OCI-M2 (cell line): ENCODE data around the gene SYS1.

ENCODE experiments used
- DNase-seq: peaks from one replicate; lab custom pipeline; 2025; ENCODE audit not compliant: unreplicated experiment; lab: John Stamatoyannopoulos, UW

SYS1 gene

GRCh38 chr20:45378191-45378590 is 15.2 kb downstream of the SYS1 start, which contains the start of gene TP53TG5:
Gene TP53TG5 (minus strand): TSS chr20:45378325. CDS start chr20:45378236, 89 bp downstream.
- DNase-seq, result no peak

GRCh38 chr20:45387274-45387673 is 24.3 kb downstream of the SYS1 start:
- no peak for DNase-seq

GRCh38 chr20:45390931-45391330 is 28.0 kb downstream of the SYS1 start:
- no peak for DNase-seq

DNA sequence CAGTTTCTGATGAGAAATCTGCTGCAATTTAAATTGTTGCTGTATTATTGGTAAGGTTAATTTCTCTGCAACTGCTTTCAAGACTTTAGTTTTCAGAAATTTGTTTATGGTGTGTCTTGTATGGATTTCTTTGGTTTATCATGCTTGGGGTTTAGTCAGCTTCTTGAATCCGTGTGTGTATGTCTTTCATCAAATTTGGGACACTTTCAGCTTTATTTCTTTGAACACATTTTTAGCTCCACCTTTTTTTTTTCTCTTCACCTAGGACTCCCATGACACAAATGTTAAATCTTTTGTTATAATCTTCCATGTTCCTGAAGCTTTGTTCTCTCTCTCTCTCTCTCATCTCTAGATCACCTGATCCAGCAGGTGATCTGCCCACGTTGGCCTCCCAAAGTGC is 28.6 kb downstream of the SYS1 start:
- no peak for DNase-seq

DNA sequence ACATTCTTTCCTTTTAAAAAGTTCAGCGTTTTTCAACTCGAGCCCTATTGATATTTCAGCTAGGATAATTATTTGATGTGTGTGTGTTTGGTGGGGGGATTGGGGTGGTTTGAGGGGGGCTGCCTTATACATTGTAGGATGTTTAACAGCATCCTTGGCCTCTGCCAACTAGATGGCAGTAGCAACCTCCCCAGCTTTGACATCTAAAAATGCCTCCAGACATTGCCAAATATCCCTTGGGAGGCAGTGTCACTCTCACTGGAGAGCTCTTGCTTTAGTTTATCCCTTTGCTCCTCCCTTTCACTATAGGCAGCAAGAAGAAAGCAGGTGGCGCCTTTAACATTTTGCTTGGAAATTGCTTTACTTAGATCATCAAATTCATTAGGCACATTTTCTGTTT is 29.8 kb downstream of the SYS1 start:
- no peak for DNase-seq

- DNase-seq, result no peak
These were observed 31.5 kb downstream of the SYS1 start for GRCh38 chr20:45394221-45395113.

DNA sequence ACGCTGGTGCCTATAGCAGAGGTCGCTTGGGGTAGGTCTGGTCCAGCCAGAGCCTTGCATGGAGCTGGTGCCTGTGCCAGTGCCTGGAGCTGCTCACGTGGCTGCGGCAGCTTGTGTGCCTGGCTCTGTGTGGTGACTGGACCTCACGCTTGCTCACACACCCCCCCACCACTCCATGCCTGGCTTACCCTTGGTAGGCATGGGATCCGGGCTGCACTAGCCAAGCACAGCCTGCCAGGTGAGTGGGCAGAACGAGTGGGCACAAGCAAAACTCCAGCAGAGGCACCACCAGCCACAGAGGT is 32.1 kb downstream of the SYS1 start:
- no peak for DNase-seq

GRCh38 chr20:45399018-45399417 is 36.1 kb downstream of the SYS1 start:
- no peak for DNase-seq

GRCh38 chr20:45400346-45401031 is 37.5 kb downstream of the SYS1 start:
- DNase-seq, result no peak

- no peak for DNase-seq
These were observed 40.0 kb downstream of the SYS1 start for GRCh38 chr20:45402946-45403345.

DNA sequence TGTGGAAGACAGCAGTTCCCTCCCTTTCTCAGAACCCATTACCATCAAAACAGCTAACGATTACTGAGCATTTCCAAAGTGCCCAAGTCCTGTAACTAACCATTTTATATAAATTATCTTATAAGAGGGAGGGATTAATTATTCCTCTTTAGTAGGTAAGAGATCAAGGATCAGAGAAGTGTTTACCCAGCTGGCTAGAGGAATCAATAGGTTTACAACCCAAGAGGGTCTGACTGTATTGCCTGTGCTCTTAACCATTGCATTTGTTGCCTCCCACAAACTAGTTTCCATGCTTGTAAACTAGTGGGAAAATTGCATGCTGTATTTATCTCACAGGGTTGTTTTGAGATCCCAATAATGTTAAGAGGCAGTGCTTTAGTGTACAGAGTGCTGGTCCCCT is 41.5 kb downstream of the SYS1 start:
- DNase-seq, result no peak

DNA sequence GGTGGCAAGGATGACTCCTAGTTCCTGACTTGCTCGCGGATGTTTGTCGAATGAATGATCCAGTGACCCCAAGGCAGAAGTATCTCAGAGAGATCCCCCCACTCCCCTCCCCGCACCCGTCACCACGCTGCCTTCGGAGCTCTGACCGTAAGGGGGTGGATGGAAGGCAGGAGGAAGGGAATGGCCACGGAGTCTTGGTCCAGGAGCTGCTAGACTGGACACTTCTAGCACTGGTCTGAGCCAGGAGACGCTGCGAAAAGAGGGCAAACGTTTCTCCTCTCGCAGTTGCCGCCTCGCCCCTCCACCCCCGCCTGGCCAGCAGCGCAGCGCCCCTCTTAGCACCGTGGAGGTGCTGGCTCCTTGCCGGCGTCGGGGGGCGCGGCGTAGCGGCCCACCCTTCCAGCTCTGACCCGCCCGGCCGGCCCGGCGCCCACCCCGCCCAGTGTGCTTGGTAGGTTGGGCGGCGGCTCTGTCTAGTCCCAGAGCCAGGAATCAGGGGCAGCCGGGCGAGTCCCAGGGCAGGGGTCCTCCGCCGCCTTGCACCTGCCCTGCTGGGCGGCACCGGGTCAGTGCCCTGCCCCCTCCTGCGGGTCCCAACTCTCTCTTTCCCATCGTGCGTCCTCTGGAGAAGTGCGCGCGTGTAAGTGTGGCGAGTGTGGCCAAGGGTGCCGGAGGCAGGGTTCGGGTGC is 42.8 kb downstream of the SYS1 start:
- DNase-seq, result no peak

DNA sequence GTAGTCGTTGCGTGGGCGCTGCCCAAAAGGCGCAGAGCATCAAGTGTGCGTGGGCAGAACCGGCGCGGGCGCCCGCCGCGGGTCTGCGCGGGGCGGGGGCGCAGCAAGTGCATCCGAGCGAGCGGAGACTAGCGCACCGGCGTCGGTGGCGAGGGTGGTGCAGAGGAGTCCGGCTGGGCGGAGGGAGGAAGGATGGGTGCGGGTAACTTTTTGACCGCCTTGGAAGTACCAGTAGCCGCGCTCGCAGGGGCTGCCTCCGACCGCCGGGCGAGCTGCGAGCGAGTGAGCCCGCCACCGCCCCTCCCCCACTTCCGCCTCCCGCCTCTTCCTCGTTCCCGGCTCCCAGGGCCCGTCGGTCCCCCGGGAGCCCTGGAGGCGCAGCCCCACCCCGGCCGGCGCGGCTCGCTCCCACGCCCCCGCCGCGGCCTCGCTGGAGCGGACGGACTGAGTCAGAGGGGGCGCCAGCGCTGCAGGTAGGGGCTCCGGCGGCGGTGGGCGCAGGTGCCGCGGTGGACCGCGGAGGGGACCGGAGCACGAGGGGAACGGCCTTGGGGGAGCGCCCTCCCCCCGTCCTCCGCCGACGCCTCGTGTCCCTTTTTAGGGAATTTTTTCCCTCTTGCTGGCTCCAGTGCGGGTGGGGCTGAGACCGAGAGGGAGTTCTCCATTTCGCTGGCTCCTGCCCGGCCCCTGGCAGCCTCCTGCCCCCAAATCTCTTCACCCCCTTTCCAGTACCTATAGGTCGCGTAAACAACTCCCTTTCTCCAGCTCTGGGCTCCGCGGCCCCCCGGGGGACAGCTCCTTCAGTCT is 43.5 kb downstream of the SYS1 start:
- DNase-seq, result no peak

GRCh38 chr20:45407067-45407745 is 44.2 kb downstream of the SYS1 start:
- no peak for DNase-seq

DNA sequence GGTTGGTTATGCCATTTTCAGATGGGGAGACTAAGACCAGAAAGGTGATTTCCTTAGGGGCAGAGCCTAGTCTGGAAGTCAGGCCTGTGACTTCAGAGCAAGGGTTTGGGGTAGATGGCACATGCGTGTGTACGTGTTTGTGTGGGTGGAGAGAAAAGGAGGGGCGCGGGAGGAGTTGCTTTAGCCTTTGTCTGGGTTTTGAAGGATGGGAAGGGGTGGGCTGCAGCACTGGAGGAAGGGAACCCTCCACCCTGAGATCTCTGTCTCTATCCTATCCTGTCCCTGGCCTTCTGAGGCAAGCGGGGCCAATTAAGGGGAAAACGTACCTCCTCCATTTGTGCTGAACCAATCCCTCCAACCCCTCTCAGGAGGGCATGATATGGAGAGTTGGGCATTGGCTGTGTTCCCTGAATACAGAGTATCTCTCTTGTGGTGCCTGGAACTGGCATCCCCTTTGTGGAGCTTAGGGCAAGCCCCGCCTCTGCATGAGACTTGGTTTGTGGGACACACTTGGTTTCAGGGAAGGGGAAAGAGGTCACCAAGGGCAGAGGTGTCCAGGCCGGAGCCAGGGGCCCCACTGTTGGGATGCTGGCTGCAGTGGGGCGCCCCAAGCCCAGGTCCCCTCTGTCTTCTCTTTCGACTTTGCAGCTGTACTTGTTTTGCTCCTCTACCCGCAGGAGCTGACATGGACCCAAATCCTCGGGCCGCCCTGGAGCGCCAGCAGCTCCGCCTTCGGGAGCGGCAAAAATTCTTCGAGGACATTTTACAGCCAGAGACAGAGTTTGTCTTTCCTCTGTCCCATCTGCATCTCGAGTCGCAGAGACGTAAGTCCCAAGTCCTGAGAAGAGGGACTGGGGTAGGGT is 45.1 kb downstream of the SYS1 start, which contains the start of gene DBNDD2:
DBNDD2 (plus strand) TSS at position 507 of the 863 bp plus-strand sequence; CDS start at position 686, 179 bp downstream.
- no peak for DNase-seq

GRCh38 chr20:45408646-45409213 is 45.8 kb downstream of the SYS1 start:
- no peak for DNase-seq

- no peak for DNase-seq
These were observed 46.7 kb downstream of the SYS1 start for GRCh38 chr20:45409521-45410272.

- DNase-seq, result no peak
These were observed 47.9 kb downstream of the SYS1 start for GRCh38 chr20:45410887-45411286.
